WTC11 (cell line): ENCODE results near the gene USP2. TPM values are rescaled to one million over a fixed set of nuclear protein-coding genes. Genes with fewer than 3 reads are reported as not detected.

Source experiments
- ATAC-seq: fragments of 200-7000 bp; cut with Tn5 transposase; 2 replicates; pipeline ENCODE4 v1.10.0; 2021; ENCODE audit warnings: mild to moderate bottlenecking, moderate library complexity
- CTCF ChIA-PET: fragments of 300-600 bp; sonication (Branson Sonifier 250); formaldehyde crosslinking; loops from one replicate; lab custom pipeline; 2021; ENCODE audit warnings: antibody characterized with exemption; lab: Charles Lee
- POLR2A ChIA-PET: fragments of 350-600 bp; sonication (Branson Sonifier 250); formaldehyde crosslinking; loops from one replicate; lab custom pipeline; 2021; ENCODE audit warnings: antibody characterized with exemption; lab: Charles Lee
- DNase-seq: peaks from one replicate; pipeline ENCODE4 v3.0.0; 2021; ENCODE audit warnings: low spot score
- H3K27ac Mint-ChIP-seq: 2 replicates; pipeline ENCODE4 v1.8.0; 2021; ENCODE audit warnings: mixed read lengths
- H3K27me3 Mint-ChIP-seq: 2 replicates; pipeline ENCODE4 v1.8.0; 2021; ENCODE audit warnings: low read depth, mild to moderate bottlenecking, moderate library complexity, mixed read lengths
- H3K36me3 Mint-ChIP-seq: 2 replicates; pipeline ENCODE4 v1.8.0; 2021; ENCODE audit warnings: mixed read lengths
- H3K4me1 Mint-ChIP-seq: 2 replicates; pipeline ENCODE4 v1.8.0; 2022; ENCODE audit warnings: mixed read lengths
- H3K4me3 Mint-ChIP-seq: 2 replicates; pipeline ENCODE4 v1.8.0; 2021; ENCODE audit warnings: mild to moderate bottlenecking, moderate library complexity, mixed read lengths
- H3K9me3 Mint-ChIP-seq: 2 replicates; pipeline ENCODE4 v1.8.0; 2021; ENCODE audit warnings: mixed read lengths
- AR ChIP-seq: fragments of 250-450 bp; sonication (Bioruptor Pico); IDR thresholded peaks from 2 replicates; pipeline ENCODE4 v1.9.0; 2021; ENCODE audit warnings: mild to moderate bottlenecking
- CBFB ChIP-seq: sonication (generic); formaldehyde crosslinking; IDR thresholded peaks from 2 replicates; pipeline ENCODE4 v1.8.1; 2022; ENCODE audit warnings: mild to moderate bottlenecking, low read depth, missing genetic modification reagents
- CDX4 ChIP-seq: fragments of 250-450 bp; sonication (Bioruptor Pico); IDR thresholded peaks from 2 replicates; pipeline ENCODE4 v1.9.0; 2021; ENCODE audit warnings: moderate library complexity, mild to moderate bottlenecking, inconsistent platforms, borderline replicate concordance
- CREM ChIP-seq: sonication (generic); formaldehyde crosslinking; IDR thresholded peaks from 2 replicates; pipeline ENCODE4 v1.8.1; 2022; ENCODE audit warnings: mild to moderate bottlenecking, missing genetic modification reagents, moderate library complexity
- ELF4 ChIP-seq: sonication (generic); formaldehyde crosslinking; IDR thresholded peaks from 2 replicates; pipeline ENCODE4 v1.8.1; 2022; ENCODE audit warnings: low read depth, mild to moderate bottlenecking, moderate library complexity, missing genetic modification reagents
- EMX1 ChIP-seq: fragments of 250-450 bp; sonication (Bioruptor Pico); IDR thresholded peaks from 2 replicates; pipeline ENCODE4 v1.8.0; 2021; ENCODE audit warnings: mild to moderate bottlenecking
- ERG ChIP-seq: fragments of 250-450 bp; sonication (Bioruptor Pico); IDR thresholded peaks from 2 replicates; pipeline ENCODE4 v1.8.0; 2021; ENCODE audit warnings: mild to moderate bottlenecking
- ETV6 ChIP-seq: sonication (generic); formaldehyde crosslinking; IDR thresholded peaks from 2 replicates; pipeline ENCODE4 v1.8.1; 2022; ENCODE audit warnings: mild to moderate bottlenecking, missing genetic modification reagents
- FOXP4 ChIP-seq: sonication (generic); formaldehyde crosslinking; IDR thresholded peaks from 2 replicates; pipeline ENCODE4 v1.8.0; 2022; ENCODE audit warnings: mild to moderate bottlenecking, missing genetic modification reagents
- HMGA2 ChIP-seq: fragments of 250-450 bp; sonication (Bioruptor Pico); IDR thresholded peaks from 2 replicates; pipeline ENCODE4 v1.4.0; 2021; ENCODE audit warnings: mild to moderate bottlenecking, moderate library complexity
- IRF1 ChIP-seq: sonication (generic); formaldehyde crosslinking; IDR thresholded peaks from 2 replicates; pipeline ENCODE4 v1.8.0; 2023; ENCODE audit warnings: missing genetic modification reagents
- NR3C1 ChIP-seq: sonication (generic); formaldehyde crosslinking; conservative IDR thresholded peaks from 2 replicates; pipeline ENCODE4 v1.8.1; 2023; ENCODE audit warnings: low read depth, mild to moderate bottlenecking, missing genetic modification reagents
- RELA ChIP-seq: sonication (generic); formaldehyde crosslinking; IDR thresholded peaks from 2 replicates; pipeline ENCODE4 v1.8.1; 2022; ENCODE audit warnings: missing genetic modification reagents, mild to moderate bottlenecking, borderline replicate concordance
- SOX15 ChIP-seq: fragments of 250-450 bp; sonication (Bioruptor Pico); IDR thresholded peaks from 2 replicates; pipeline ENCODE4 v1.9.0; 2021; ENCODE audit warnings: mild to moderate bottlenecking
- SP1 ChIP-seq: sonication (generic); formaldehyde crosslinking; conservative IDR thresholded peaks from 2 replicates; pipeline ENCODE4 v1.8.1; 2022; ENCODE audit warnings: missing genetic modification reagents
- TEAD1 ChIP-seq: sonication (generic); formaldehyde crosslinking; IDR thresholded peaks from 2 replicates; pipeline ENCODE4 v1.8.0; 2022; ENCODE audit warnings: mild to moderate bottlenecking, missing genetic modification reagents
- TP53 ChIP-seq: sonication (generic); formaldehyde crosslinking; IDR thresholded peaks from 2 replicates; pipeline ENCODE4 v1.8.1; 2023; ENCODE audit warnings: mild to moderate bottlenecking, missing genetic modification reagents
- ZNF281 ChIP-seq: sonication (generic); formaldehyde crosslinking; IDR thresholded peaks from 2 replicates; pipeline ENCODE4 v1.8.0; 2023; ENCODE audit warnings: mild to moderate bottlenecking, missing genetic modification reagents
- ZNF317 ChIP-seq: sonication (generic); formaldehyde crosslinking; IDR thresholded peaks from 2 replicates; pipeline ENCODE4 v1.8.1; 2023; ENCODE audit warnings: low read depth, mild to moderate bottlenecking, moderate library complexity, missing genetic modification reagents, borderline replicate concordance
- ZNF416 ChIP-seq: fragments of 250-450 bp; sonication (Bioruptor Pico); IDR thresholded peaks from 2 replicates; pipeline ENCODE4 v1.9.0; 2021; ENCODE audit warnings: mild to moderate bottlenecking, inconsistent platforms
- total RNA-seq: library from RNA; stranded (reverse); gene quantifications from 3 replicates; pipeline ENCODE4 v1.2.3, GENCODE V29; 2021
- TF ChIP-seq, protein P1 (sequence below): fragments of 200-600 bp; IDR thresholded peaks from 2 replicates; pipeline ENCODE4 v1.8.0; 2022; ENCODE audit warnings: antibody characterized with exemption
- TF ChIP-seq, protein P2 (sequence below): sonication (generic); formaldehyde crosslinking; conservative IDR thresholded peaks from 2 replicates; pipeline ENCODE4 v1.8.1; 2023; ENCODE audit warnings: mild to moderate bottlenecking, low read depth, missing genetic modification reagents, moderate library complexity

The USP2 gene
- total RNA-seq, 1 experiment from 2014 or later = 8.0 TPM

- TF ChIP-seq ETV6 (CRISPR knock-in tag) (no peak), CREM (CRISPR knock-in tag) (no peak), CDX4 (no peak), IRF1 (CRISPR knock-in tag) (no peak), AR (no peak), ZNF281 (CRISPR knock-in tag) (no peak), EMX1 (CRISPR knock-in tag) (no peak)
- TF ChIP-seq, protein P1, sequence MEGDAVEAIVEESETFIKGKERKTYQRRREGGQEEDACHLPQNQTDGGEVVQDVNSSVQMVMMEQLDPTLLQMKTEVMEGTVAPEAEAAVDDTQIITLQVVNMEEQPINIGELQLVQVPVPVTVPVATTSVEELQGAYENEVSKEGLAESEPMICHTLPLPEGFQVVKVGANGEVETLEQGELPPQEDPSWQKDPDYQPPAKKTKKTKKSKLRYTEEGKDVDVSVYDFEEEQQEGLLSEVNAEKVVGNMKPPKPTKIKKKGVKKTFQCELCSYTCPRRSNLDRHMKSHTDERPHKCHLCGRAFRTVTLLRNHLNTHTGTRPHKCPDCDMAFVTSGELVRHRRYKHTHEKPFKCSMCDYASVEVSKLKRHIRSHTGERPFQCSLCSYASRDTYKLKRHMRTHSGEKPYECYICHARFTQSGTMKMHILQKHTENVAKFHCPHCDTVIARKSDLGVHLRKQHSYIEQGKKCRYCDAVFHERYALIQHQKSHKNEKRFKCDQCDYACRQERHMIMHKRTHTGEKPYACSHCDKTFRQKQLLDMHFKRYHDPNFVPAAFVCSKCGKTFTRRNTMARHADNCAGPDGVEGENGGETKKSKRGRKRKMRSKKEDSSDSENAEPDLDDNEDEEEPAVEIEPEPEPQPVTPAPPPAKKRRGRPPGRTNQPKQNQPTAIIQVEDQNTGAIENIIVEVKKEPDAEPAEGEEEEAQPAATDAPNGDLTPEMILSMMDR = no peak
- TF ChIP-seq, protein P2, sequence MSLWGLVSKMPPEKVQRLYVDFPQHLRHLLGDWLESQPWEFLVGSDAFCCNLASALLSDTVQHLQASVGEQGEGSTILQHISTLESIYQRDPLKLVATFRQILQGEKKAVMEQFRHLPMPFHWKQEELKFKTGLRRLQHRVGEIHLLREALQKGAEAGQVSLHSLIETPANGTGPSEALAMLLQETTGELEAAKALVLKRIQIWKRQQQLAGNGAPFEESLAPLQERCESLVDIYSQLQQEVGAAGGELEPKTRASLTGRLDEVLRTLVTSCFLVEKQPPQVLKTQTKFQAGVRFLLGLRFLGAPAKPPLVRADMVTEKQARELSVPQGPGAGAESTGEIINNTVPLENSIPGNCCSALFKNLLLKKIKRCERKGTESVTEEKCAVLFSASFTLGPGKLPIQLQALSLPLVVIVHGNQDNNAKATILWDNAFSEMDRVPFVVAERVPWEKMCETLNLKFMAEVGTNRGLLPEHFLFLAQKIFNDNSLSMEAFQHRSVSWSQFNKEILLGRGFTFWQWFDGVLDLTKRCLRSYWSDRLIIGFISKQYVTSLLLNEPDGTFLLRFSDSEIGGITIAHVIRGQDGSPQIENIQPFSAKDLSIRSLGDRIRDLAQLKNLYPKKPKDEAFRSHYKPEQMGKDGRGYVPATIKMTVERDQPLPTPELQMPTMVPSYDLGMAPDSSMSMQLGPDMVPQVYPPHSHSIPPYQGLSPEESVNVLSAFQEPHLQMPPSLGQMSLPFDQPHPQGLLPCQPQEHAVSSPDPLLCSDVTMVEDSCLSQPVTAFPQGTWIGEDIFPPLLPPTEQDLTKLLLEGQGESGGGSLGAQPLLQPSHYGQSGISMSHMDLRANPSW (CRISPR knock-in tag) = no peak
These were observed 73.5 kb downstream of the USP2 start (continued) for GRCh38 chr11:119307974-119308373.

DNA sequence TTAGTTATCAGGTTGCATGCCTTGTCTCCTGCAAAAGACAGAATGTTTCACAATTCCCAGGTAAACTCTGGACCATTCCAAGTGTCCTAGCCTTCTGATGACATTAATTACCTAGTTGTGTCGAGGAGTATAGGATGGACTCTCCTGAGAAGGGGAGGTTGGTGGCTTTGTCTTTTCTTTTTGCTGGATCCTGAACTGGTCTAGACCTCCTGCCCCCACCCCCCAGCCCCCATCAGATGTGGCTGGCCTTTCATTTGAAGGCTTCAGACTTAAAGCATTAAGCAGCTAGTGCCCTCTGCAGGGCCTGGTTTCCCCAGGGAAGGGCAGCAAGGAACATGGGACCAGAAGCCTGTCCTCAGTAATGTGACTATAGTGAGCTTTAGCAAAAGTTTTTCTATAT, 74.3 kb downstream of the USP2 start:
- no peak overlapping the region for H3K4me3 Mint-ChIP-seq
- peaks cover 35% of the 10 kb centered on the region for H3K36me3 Mint-ChIP-seq
- H3K27me3 Mint-ChIP-seq = no peaks in the 10 kb centered on the region
- ATAC-seq (peak; percentile 57), DNase-seq (no peak)
- H3K4me1 Mint-ChIP-seq = peaks cover 14% of the 10 kb centered on the region
- no peaks in the 10 kb centered on the region for H3K9me3 Mint-ChIP-seq
- POLR2A ChIA-PET = interaction anchor here (0.6 to 1.6 kb wide), 7 partner anchors 8 to 101 kb away, joined by 3 to 8 read pairs (median 4); partner anchors contain the start of genes CBL and MCAM
- peak overlapping the region; percentile 64; the same call in 1 of the 2 replicates for H3K27ac Mint-ChIP-seq
- CTCF ChIA-PET = interaction anchor here (0.6 to 2.9 kb wide), 18 partner anchors 9 to 162 kb away, joined by 3 to 46 read pairs (median 4); partner anchors contain the start of genes C1QTNF5, CBL and MCAM
- TF ChIP-seq CBFB (CRISPR knock-in tag) = no peak
- TF ChIP-seq TP53 (CRISPR knock-in tag) = no peak
- no peak for TF ChIP-seq HMGA2
- TF ChIP-seq SOX15 (CRISPR knock-in tag) = no peak
- no peak for TF ChIP-seq NR3C1 (CRISPR knock-in tag)
- TF ChIP-seq ELF4 (CRISPR knock-in tag) = no peak
- TF ChIP-seq SP1 (CRISPR knock-in tag) = no peak
- no peak for TF ChIP-seq ZNF317 (CRISPR knock-in tag)
- no peak for TF ChIP-seq ZNF416 (CRISPR knock-in tag)
- no peak for TF ChIP-seq RELA (CRISPR knock-in tag)
- TF ChIP-seq FOXP4 (CRISPR knock-in tag) = no peak
- TF ChIP-seq ERG = no peak
- TF ChIP-seq TEAD1 (CRISPR knock-in tag) = no peak
